Adipocyte (in vitro differentiated cells): Measurements from ENCODE around the gene KIN.

Source experiments
- DNase-seq: peaks from one replicate; pipeline ENCODE4 v3.0.0-alpha.2; 2015; ENCODE audit warnings: low read depth
- H3K27me3 ChIP-seq: replicated peaks from 2 replicates; pipeline ENCODE4 v1.7.0; 2013; ENCODE audit warnings: mild to moderate bottlenecking, low read length, moderate library complexity; ENCODE audit not compliant: control insufficient read depth, insufficient read depth
- H3K36me3 ChIP-seq: 2 replicates; pipeline ENCODE4 v1.7.0; 2013; ENCODE audit warnings: low read length, mild to moderate bottlenecking, moderate library complexity; ENCODE audit not compliant: control insufficient read depth, insufficient read depth, severe bottlenecking
- H3K4me1 ChIP-seq: 2 replicates; pipeline ENCODE4 v1.7.0; 2013; ENCODE audit warnings: mild to moderate bottlenecking, low read length, moderate library complexity; ENCODE audit not compliant: control insufficient read depth, insufficient read depth
- H3K4me3 ChIP-seq: 2 replicates; pipeline ENCODE4 v1.7.0; 2013; ENCODE audit warnings: mild to moderate bottlenecking, low read length, moderate library complexity
- H3K9ac ChIP-seq: 2 replicates; pipeline ENCODE4 v1.7.0; 2013; ENCODE audit warnings: mild to moderate bottlenecking, low read length, moderate library complexity
- H3K9me3 ChIP-seq: 2 replicates; pipeline ENCODE4 v1.7.0; 2013; ENCODE audit warnings: mild to moderate bottlenecking, low read length, moderate library complexity; ENCODE audit not compliant: control insufficient read depth

The KIN gene

GRCh38 chr10:7705341-7705740 is 82.5 kb downstream of the KIN start:
- H3K36me3 ChIP-seq, result no peaks in the 10 kb centered on the region
- no peaks in the 10 kb centered on the region for H3K9me3 ChIP-seq
- peaks cover 51% of the 10 kb centered on the region for H3K27me3 ChIP-seq
- H3K4me3 ChIP-seq, result no peak overlapping the region
- peaks cover 4% of the 10 kb centered on the region for H3K4me1 ChIP-seq
- no peak overlapping the region for H3K9ac ChIP-seq
- no peak for DNase-seq

- no peak overlapping the region for H3K4me3 ChIP-seq
- H3K4me1 ChIP-seq, result peaks cover 4% of the 10 kb centered on the region
- H3K9me3 ChIP-seq, result no peaks in the 10 kb centered on the region
- peaks cover 51% of the 10 kb centered on the region for H3K27me3 ChIP-seq
- DNase-seq, result no peak
- no peaks in the 10 kb centered on the region for H3K36me3 ChIP-seq
- no peak overlapping the region for H3K9ac ChIP-seq
Measured at GRCh38 chr10:7704071-7705016, 83.4 kb downstream of the KIN start.

DNA sequence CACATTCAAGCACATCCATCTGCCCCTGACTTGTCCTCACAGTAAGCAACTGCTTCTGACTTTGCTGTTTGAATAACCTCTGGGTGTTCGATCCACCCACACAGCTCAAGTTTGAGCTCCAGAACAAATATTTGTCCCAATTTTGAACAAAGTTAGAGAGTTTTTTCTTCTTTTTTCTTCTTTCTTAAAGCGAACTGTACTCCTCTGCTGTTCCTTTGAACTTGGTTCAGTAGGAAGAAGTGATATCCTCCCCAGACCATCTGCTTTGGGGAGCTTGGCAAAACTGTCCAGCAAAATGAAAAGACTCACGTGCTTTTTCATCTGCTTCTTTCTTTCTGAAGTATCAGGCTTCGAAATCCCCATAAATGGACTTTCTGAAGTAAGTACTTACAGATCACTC is 84.7 kb downstream of the KIN start, which contains the start of gene ITIH2:
Gene ITIH2 (plus strand): TSS at position 177 of the 400 bp plus-strand sequence. CDS start 119 bp downstream, at position 296.
- Histone ChIP-seq H3K9ac (no peak within 1 kb of the TSS), H3K36me3 (no peaks in the 10 kb centered on the region), H3K9me3 (no peaks in the 10 kb centered on the region), H3K27me3 (peaks cover 47% of the 10 kb centered on the region), H3K4me1 (peaks cover 4% of the 10 kb centered on the region), H3K4me3 (no peak within 1 kb of the TSS)
- DNase-seq, result no peak

GRCh38 chr10:7702288-7702812 is 85.4 kb downstream of the KIN start:
- H3K4me1 ChIP-seq, result peaks cover 4% of the 10 kb centered on the region
- no peaks in the 10 kb centered on the region for H3K36me3 ChIP-seq
- H3K9me3 ChIP-seq, result no peaks in the 10 kb centered on the region
- no peak overlapping the region for H3K9ac ChIP-seq
- H3K27me3 ChIP-seq, result peaks cover 43% of the 10 kb centered on the region
- no peak for DNase-seq
- no peak overlapping the region for H3K4me3 ChIP-seq

DNA sequence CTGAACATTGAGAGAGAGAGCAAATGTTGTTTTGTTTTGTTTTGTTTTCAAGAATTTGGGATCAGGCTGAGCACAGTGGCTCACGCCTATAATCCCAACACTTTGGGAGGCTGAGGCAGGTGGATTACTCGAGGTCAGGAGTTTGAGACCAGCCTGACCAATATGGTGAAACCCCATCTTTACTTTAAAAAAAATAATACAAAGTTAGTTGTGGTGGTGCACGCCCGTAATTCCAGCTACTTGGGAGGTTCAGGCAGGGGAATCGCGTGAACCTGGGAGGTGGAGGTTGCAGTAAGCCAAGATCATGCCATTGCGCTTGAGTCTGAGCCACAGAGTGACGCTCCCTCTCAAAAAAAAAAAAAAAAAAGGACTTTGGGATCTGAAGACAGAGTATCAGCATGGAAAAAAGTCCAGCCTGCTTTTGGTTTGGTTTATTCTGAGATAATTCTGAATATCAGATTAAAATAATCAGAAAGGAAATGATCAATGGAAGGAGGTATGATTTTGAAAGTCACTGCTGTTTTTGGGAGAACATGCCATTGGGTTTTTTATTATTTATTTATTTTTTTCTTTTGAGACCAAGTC is 86.5 kb downstream of the KIN start:
- no peaks in the 10 kb centered on the region for H3K9me3 ChIP-seq
- H3K9ac ChIP-seq, result no peak overlapping the region
- H3K36me3 ChIP-seq, result no peaks in the 10 kb centered on the region
- no peak overlapping the region for H3K4me3 ChIP-seq
- H3K4me1 ChIP-seq, result peaks cover 4% of the 10 kb centered on the region
- no peak for DNase-seq
- H3K27me3 ChIP-seq, result peaks cover 38% of the 10 kb centered on the region
